HepG2 (cell line): Measurements from ENCODE around the gene AP2B1. TPM values are rescaled to one million over a fixed set of nuclear protein-coding genes. Genes with fewer than 3 reads are reported as not detected.

Experiments used
- BCL6 ChIP-seq: IDR thresholded peaks from 2 replicates; pipeline ENCODE4 v1.6.1; 2016; ENCODE audit warnings: missing genetic modification reagents, missing compliant biosample characterization
- CCAR2 ChIP-seq: fragments of 200-400 bp; formaldehyde crosslinking; optimal IDR thresholded peaks from 2 replicates; pipeline ENCODE3; 2018; ENCODE audit warnings: low read depth, mild to moderate bottlenecking, low read length, moderate library complexity
- ELF4 ChIP-seq: sonication (generic); formaldehyde crosslinking; IDR thresholded peaks from 2 replicates; pipeline ENCODE4 v1.5.0; 2020; ENCODE audit warnings: missing genetic modification reagents, mild to moderate bottlenecking, moderate library complexity, borderline replicate concordance
- HES4 ChIP-seq: sonication (generic); formaldehyde crosslinking; IDR thresholded peaks from 2 replicates; pipeline ENCODE4 v1.9.0; 2021; ENCODE audit warnings: mild to moderate bottlenecking, missing genetic modification reagents, borderline replicate concordance
- HOXD1 ChIP-seq: sonication (generic); formaldehyde crosslinking; IDR thresholded peaks from 2 replicates; pipeline ENCODE4 v1.5.0; 2020; ENCODE audit warnings: missing genetic modification reagents
- ISX ChIP-seq: sonication (generic); formaldehyde crosslinking; conservative IDR thresholded peaks from 2 replicates; pipeline ENCODE4 v1.5.0; 2020; ENCODE audit warnings: missing genetic modification reagents
- NFYB ChIP-seq: sonication (generic); formaldehyde crosslinking; IDR thresholded peaks from 2 replicates; pipeline ENCODE4 v1.4.0; 2020; ENCODE audit warnings: missing genetic modification reagents
- ONECUT2 ChIP-seq: sonication (generic); formaldehyde crosslinking; IDR thresholded peaks from 2 replicates; pipeline ENCODE4 v1.4.0; 2020; ENCODE audit warnings: missing genetic modification reagents
- PHB2 ChIP-seq: fragments of 450-650 bp; IDR thresholded peaks from 2 replicates; pipeline ENCODE4 v1.6.1; 2018; ENCODE audit not compliant: partially characterized antibody
- THYN1 ChIP-seq: sonication (generic); formaldehyde crosslinking; IDR thresholded peaks from 2 replicates; pipeline ENCODE4 v1.8.1; 2023; ENCODE audit warnings: low read depth, mild to moderate bottlenecking, moderate library complexity, missing genetic modification reagents, borderline replicate concordance
- ZMYM2 ChIP-seq: sonication (generic); formaldehyde crosslinking; IDR thresholded peaks from 2 replicates; pipeline ENCODE4 v1.8.0; 2022; ENCODE audit warnings: mild to moderate bottlenecking, missing genetic modification reagents
- ZNF441 ChIP-seq: sonication (generic); formaldehyde crosslinking; IDR thresholded peaks from 2 replicates; pipeline ENCODE4 v1.7.0; 2021; ENCODE audit warnings: missing genetic modification reagents, borderline replicate concordance
- ZNF564 ChIP-seq: sonication (generic); formaldehyde crosslinking; IDR thresholded peaks from 2 replicates; pipeline ENCODE4 v1.8.1; 2023; ENCODE audit warnings: mild to moderate bottlenecking, missing genetic modification reagents
- polyA plus RNA-seq, 8 experiments: library from polyadenylated mRNA; depleted of rRNA in 3 of 8; stranded (reverse) in 7 of 8; unstranded in 1 of 8; fragments of >200 nt; fragmentation: Illumina TruSeq in 4 of 8; extraction: Trizol in 4 of 8; gene quantifications; 2 replicates each; pipeline versions ENCODE4 v1.2.1 to v1.2.3, GENCODE V29; 2011 to 2016; ENCODE audit warnings: low read depth in 4 of 8, missing spikeins in 1 of 8, mixed read lengths in 1 of 8; ENCODE audit not compliant: insufficient read depth in 1 of 8
- total RNA-seq, 5 experiments: library from RNA; depleted of rRNA; stranded (reverse); fragments of >200 nt; fragmentation: Illumina TruSeq; extraction: Trizol; gene quantifications; 2 replicates each; pipeline ENCODE4 v1.2.3, GENCODE V29; 2016; ENCODE audit warnings: low read depth in 1 of 5
- TF ChIP-seq, protein P1 (sequence below): sonication (generic); formaldehyde crosslinking; IDR thresholded peaks from 2 replicates; pipeline ENCODE4 v1.4.0; 2020; ENCODE audit warnings: missing genetic modification reagents, borderline replicate concordance
- TF ChIP-seq, protein P2 (sequence below): sonication (generic); formaldehyde crosslinking; IDR thresholded peaks from 2 replicates; pipeline ENCODE4 v1.4.0; 2020; ENCODE audit warnings: mild to moderate bottlenecking, missing genetic modification reagents
- TF ChIP-seq, protein P3 (sequence below): sonication (generic); formaldehyde crosslinking; IDR thresholded peaks from 2 replicates; pipeline ENCODE4 v1.4.0; 2020; ENCODE audit warnings: missing genetic modification reagents
- TF ChIP-seq, protein P4 (sequence below): sonication (generic); formaldehyde crosslinking; IDR thresholded peaks from 2 replicates; pipeline ENCODE4 v1.5.0; 2020; ENCODE audit warnings: mild to moderate bottlenecking, missing genetic modification reagents

Gene AP2B1
- total and polyA plus RNA-seq, 2 of the 13 experiments (the other 11 are each of a cell fraction or from before 2014, with no cell fraction given), result 23.8 to 71.3 TPM

DNA sequence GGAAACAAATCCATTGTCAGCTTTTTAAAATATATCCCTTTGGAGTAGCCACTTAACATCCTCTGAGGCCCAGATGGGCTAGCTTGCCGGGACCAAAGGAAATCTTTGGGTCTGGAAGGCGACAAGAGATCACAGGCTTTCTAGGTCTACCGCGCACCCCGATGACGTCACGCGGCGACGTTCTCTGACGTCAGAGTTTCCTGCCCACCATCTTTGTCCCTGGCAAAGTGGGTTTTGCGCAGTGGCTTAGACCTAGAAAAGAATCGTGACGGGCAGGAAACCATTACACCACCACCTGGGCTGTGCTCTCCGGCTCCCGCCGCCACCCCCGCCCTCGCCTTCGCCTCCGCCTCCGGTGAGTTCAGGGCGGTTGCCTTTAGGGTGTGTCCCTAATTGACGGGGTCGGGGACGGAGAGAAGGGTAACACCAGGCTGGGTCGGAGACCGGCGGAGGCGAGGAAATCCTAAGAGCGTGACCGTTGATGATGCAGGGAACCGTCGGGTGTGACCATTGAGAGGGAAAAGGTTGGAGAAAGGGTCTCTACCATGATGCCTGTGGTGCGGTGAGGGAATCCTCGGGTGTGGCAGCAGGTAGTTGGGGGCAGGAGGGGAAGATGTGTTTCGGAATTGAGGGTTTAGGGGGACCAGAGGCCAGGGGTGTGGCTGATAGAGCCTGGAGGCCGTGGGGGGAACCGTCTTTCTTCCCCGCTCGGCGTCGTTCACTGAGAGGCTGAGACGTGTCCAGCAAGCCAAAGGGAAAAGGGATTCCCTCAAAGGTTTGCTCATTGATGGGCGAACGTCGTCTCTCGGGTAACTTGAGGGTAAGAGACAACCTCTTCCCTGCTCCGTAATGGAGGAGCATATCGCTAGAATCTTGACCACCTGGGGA, at the start of gene AP2B1 (continued):
- TF ChIP-seq, protein P1, sequence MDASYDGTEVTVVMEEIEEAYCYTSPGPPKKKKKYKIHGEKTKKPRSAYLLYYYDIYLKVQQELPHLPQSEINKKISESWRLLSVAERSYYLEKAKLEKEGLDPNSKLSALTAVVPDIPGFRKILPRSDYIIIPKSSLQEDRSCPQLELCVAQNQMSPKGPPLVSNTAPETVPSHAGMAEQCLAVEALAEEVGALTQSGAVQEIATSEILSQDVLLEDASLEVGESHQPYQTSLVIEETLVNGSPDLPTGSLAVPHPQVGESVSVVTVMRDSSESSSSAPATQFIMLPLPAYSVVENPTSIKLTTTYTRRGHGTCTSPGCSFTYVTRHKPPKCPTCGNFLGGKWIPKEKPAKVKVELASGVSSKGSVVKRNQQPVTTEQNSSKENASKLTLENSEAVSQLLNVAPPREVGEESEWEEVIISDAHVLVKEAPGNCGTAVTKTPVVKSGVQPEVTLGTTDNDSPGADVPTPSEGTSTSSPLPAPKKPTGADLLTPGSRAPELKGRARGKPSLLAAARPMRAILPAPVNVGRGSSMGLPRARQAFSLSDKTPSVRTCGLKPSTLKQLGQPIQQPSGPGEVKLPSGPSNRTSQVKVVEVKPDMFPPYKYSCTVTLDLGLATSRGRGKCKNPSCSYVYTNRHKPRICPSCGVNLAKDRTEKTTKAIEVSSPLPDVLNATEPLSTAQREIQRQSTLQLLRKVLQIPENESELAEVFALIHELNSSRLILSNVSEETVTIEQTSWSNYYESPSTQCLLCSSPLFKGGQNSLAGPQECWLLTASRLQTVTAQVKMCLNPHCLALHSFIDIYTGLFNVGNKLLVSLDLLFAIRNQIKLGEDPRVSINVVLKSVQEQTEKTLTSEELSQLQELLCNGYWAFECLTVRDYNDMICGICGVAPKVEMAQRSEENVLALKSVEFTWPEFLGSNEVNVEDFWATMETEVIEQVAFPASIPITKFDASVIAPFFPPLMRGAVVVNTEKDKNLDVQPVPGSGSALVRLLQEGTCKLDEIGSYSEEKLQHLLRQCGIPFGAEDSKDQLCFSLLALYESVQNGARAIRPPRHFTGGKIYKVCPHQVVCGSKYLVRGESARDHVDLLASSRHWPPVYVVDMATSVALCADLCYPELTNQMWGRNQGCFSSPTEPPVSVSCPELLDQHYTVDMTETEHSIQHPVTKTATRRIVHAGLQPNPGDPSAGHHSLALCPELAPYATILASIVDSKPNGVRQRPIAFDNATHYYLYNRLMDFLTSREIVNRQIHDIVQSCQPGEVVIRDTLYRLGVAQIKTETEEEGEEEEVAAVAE (CRISPR knock-in tag), result peak; percentile 82; the same call in 1 of the 2 replicates
- TF ChIP-seq, protein P2, sequence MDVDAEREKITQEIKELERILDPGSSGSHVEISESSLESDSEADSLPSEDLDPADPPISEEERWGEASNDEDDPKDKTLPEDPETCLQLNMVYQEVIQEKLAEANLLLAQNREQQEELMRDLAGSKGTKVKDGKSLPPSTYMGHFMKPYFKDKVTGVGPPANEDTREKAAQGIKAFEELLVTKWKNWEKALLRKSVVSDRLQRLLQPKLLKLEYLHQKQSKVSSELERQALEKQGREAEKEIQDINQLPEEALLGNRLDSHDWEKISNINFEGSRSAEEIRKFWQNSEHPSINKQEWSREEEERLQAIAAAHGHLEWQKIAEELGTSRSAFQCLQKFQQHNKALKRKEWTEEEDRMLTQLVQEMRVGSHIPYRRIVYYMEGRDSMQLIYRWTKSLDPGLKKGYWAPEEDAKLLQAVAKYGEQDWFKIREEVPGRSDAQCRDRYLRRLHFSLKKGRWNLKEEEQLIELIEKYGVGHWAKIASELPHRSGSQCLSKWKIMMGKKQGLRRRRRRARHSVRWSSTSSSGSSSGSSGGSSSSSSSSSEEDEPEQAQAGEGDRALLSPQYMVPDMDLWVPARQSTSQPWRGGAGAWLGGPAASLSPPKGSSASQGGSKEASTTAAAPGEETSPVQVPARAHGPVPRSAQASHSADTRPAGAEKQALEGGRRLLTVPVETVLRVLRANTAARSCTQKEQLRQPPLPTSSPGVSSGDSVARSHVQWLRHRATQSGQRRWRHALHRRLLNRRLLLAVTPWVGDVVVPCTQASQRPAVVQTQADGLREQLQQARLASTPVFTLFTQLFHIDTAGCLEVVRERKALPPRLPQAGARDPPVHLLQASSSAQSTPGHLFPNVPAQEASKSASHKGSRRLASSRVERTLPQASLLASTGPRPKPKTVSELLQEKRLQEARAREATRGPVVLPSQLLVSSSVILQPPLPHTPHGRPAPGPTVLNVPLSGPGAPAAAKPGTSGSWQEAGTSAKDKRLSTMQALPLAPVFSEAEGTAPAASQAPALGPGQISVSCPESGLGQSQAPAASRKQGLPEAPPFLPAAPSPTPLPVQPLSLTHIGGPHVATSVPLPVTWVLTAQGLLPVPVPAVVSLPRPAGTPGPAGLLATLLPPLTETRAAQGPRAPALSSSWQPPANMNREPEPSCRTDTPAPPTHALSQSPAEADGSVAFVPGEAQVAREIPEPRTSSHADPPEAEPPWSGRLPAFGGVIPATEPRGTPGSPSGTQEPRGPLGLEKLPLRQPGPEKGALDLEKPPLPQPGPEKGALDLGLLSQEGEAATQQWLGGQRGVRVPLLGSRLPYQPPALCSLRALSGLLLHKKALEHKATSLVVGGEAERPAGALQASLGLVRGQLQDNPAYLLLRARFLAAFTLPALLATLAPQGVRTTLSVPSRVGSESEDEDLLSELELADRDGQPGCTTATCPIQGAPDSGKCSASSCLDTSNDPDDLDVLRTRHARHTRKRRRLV (CRISPR knock-in tag), result no peak
- TF ChIP-seq, protein P3, sequence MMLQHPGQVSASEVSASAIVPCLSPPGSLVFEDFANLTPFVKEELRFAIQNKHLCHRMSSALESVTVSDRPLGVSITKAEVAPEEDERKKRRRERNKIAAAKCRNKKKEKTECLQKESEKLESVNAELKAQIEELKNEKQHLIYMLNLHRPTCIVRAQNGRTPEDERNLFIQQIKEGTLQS (CRISPR knock-in tag), result peak; percentile 63; the same call in 1 of the 2 replicates
- TF ChIP-seq NFYB (CRISPR knock-in tag), result no peak; the same call in 1 of the 2 replicates
- TF ChIP-seq ZMYM2 (CRISPR knock-in tag), result peak; percentile 88
- TF ChIP-seq, protein P4, sequence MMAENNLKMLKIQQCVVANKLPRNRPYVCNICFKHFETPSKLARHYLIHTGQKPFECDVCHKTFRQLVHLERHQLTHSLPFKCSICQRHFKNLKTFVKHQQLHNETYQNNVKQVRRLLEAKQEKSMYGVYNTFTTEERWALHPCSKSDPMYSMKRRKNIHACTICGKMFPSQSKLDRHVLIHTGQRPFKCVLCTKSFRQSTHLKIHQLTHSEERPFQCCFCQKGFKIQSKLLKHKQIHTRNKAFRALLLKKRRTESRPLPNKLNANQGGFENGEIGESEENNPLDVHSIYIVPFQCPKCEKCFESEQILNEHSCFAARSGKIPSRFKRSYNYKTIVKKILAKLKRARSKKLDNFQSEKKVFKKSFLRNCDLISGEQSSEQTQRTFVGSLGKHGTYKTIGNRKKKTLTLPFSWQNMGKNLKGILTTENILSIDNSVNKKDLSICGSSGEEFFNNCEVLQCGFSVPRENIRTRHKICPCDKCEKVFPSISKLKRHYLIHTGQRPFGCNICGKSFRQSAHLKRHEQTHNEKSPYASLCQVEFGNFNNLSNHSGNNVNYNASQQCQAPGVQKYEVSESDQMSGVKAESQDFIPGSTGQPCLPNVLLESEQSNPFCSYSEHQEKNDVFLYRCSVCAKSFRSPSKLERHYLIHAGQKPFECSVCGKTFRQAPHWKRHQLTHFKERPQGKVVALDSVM, result peak; percentile 44; the same call in 1 of the 2 replicates
- no peak for TF ChIP-seq HOXD1 (CRISPR knock-in tag)
- TF ChIP-seq ZNF441 (CRISPR knock-in tag), result no peak
- no peak for TF ChIP-seq ZNF564 (CRISPR knock-in tag)
- no peak for TF ChIP-seq ONECUT2 (CRISPR knock-in tag)
- TF ChIP-seq ISX (CRISPR knock-in tag), result no peak
- no peak for TF ChIP-seq THYN1
- TF ChIP-seq HES4 (CRISPR knock-in tag), result no peak
- TF ChIP-seq BCL6 (CRISPR knock-in tag), result peak; percentile 83
- no peak for TF ChIP-seq PHB2
- TF ChIP-seq ELF4, result no peak
- TF ChIP-seq CCAR2, result no peak
